Activated naive CD8-positive, alpha-beta T cell treated with anti-CD3 and anti-CD28 coated beads, Interleukin-2, amount 50 U/mL, for 16 hours (primary cell): ENCODE data around the gene SUCLA2.

Experiments
- DNase-seq: peaks from one replicate; pipeline ENCODE4 v3.0.0-alpha.2; 2020; ENCODE audit warnings: low read depth, low spot score

The SUCLA2 gene

GRCh38 chr13:47903836-47904235 is 97.2 kb downstream of the SUCLA2 start:
- no peak for DNase-seq

GRCh38 chr13:47901441-47901840 is 99.6 kb downstream of the SUCLA2 start:
- no peak for DNase-seq

- no peak for DNase-seq
Observed at GRCh38 chr13:47898080-47898479, 103.0 kb downstream of the SUCLA2 start.

GRCh38 chr13:47897411-47898050 is 103.5 kb downstream of the SUCLA2 start:
- DNase-seq: no peak

GRCh38 chr13:47896546-47896945 is 104.5 kb downstream of the SUCLA2 start:
- DNase-seq: no peak

- no peak for DNase-seq
Observed at GRCh38 chr13:47896111-47896510, 105.0 kb downstream of the SUCLA2 start.

GRCh38 chr13:47893527-47893926 is 107.5 kb downstream of the SUCLA2 start:
- no peak for DNase-seq
